Endometrial microvascular endothelial cells (primary cell): Measurements from ENCODE around the gene TAS2R39. TPM values are rescaled to one million over a fixed set of nuclear protein-coding genes. Genes with fewer than 3 reads are reported as not detected.

Source experiments
- in situ Hi-C: cut with HindIII; loops from 2 replicates; pipeline ENCODE4 v1.10.0; 2017; ENCODE audit warnings: low sequenced_read_pairs, low pct_unique_long_range_greater_than_20kb; ENCODE audit errors: inconsistent ontology term
- total RNA-seq: library from RNA; depleted of rRNA; stranded (reverse); fragments of >200 nt; gene quantifications from one replicate; pipeline ENCODE4 v1.2.3, GENCODE V29; 2015; ENCODE audit errors: inconsistent ontology term

The TAS2R39 gene
- total RNA-seq, 1 donor from 2014 or later: not detected

DNA sequence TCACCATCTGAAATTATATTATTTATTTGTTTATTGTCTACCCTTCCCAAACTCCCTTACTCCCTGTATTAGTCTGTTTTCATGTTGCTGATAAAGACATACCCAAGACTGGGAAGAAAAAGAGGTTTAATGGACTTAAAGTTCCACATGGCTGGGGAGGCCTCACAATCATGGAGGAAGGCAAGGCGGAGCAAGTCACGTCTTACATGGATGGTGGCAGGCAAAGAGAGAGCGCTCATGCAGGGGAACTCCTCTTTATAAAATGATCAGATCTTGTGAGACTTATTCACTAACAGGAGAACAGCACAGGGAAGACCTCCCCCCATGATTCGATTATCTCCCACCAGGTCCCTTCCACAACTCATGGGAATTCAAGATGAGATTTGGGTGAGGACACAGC, 30.3 kb downstream of the TAS2R39 start:
- in situ Hi-C loops: loop anchor here (10.0 kb wide), 1 partner anchor 199 kb away; no protein-coding TSS in a partner anchor

GRCh38 chr7:143214789-143215679, 31.8 kb downstream of the TAS2R39 start:
- in situ Hi-C loops: loop anchor here (10.0 kb wide), 1 partner anchor 200 kb away; no protein-coding TSS in a partner anchor

DNA sequence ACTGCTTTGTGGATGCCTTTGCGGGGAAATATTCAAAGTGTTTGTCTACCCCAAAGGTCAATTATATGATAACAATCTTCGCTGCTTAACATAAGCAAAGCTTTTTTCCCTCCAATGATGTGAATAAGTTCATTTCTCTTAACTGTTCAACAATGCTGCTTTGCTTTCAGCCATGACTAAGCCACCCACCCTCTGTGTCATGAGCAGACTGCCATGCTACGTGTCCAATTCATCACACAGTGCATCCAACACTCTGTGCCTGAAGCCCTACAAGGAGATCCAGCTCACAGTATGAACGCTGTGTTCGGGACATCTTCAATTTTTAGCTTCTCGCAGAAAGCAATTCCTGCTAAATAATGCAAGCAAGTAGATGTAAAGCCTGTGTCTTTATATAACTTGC, 32.9 kb downstream of the TAS2R39 start:
- in situ Hi-C loops: loop anchor here (10.0 kb wide), 1 partner anchor 201 kb away; no protein-coding TSS in a partner anchor

DNA sequence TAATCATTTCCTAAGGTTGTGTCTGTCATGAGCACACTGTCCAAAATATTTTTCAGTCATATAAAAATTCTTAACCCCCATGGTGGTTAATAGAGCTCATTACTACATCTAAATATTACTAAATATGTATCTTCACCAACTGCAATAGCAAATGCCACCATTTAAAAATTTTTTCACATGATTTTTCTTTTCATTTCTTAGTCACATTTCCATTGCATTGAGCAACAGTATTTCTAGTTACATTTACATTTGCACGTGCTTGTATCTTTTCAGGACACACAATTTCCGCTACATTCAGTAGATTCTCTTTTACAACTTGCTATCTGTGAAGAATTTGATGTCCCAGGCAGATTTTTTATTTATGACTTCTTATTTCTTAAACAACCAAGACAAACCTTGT, 33.5 kb downstream of the TAS2R39 start:
- in situ Hi-C loops: loop anchor here (10.0 kb wide), 1 partner anchor 202 kb away; no protein-coding TSS in a partner anchor

GRCh38 chr7:143217806-143218205, 34.6 kb downstream of the TAS2R39 start:
- in situ Hi-C loops: loop anchor here (10.0 kb wide), 1 partner anchor 203 kb away; no protein-coding TSS in a partner anchor

GRCh38 chr7:143221286-143221685, 38.1 kb downstream of the TAS2R39 start:
- in situ Hi-C loops: no loop called here

GRCh38 chr7:143221737-143222136, 38.5 kb downstream of the TAS2R39 start, which contains the start of gene TAS2R40:
Gene TAS2R40 (plus strand): TSS chr7:143222037. CDS start chr7:143222079, 42 bp downstream.
- in situ Hi-C loops: no loop called here

DNA sequence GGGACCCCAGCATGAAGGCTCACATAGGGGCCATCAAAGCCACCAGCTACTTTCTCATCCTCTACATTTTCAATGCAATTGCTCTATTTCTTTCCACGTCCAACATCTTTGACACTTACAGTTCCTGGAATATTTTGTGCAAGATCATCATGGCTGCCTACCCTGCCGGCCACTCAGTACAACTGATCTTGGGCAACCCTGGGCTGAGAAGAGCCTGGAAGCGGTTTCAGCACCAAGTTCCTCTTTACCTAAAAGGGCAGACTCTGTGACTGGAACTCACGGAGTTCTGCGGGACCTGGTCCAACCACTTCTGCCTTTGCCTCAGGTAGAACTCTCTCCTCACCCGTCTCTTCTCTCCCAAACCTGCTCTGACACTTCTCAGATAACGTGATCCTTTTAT, 39.6 kb downstream of the TAS2R39 start:
- in situ Hi-C loops: no loop called here

DNA sequence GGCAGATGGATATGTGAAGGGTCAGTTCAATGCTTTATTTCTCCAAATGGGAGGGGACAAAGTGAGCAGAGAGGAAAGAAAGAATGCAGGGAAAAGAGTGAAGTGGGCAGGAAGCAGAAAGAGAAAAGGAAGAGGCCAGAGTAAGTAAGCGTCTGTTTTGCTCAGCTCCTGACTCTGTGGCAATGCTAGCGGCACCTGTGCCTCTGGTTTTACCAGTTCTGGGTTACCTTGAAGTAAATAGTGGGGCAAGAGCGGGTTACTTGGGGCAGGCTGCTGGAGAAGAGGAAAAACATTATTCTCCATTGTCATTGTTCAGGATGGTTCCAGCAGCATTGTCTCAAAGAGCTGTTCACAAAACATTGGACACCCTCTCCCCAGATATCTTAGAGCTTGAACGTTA, 40.6 kb downstream of the TAS2R39 start:
- in situ Hi-C loops: no loop called here

DNA sequence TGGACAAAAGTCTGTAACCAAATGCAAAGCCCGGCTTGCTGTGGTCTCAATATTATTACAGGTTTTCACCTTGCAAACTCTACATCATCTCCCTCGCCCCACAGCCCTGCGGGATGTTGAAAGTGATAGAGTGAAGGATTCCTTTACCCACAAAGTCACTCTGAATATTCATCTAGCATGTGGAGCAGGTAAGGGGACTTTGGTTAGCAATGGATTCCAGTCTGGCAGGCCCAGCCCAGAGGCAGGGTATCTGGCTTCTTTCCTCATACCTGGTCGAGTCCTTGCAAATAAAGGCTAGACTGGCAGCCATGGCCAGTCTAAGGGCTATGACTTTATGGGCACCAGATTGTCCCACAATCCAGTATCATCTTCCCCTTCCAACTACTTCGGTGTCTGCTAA, 41.8 kb downstream of the TAS2R39 start:
- in situ Hi-C loops: loop anchor here (25.0 kb wide), 1 partner anchor 112 kb away; no protein-coding TSS in a partner anchor

GRCh38 chr7:143227806-143228205, 44.6 kb downstream of the TAS2R39 start:
- in situ Hi-C loops: loop anchor here (25.0 kb wide), 1 partner anchor 109 kb away; no protein-coding TSS in a partner anchor

DNA sequence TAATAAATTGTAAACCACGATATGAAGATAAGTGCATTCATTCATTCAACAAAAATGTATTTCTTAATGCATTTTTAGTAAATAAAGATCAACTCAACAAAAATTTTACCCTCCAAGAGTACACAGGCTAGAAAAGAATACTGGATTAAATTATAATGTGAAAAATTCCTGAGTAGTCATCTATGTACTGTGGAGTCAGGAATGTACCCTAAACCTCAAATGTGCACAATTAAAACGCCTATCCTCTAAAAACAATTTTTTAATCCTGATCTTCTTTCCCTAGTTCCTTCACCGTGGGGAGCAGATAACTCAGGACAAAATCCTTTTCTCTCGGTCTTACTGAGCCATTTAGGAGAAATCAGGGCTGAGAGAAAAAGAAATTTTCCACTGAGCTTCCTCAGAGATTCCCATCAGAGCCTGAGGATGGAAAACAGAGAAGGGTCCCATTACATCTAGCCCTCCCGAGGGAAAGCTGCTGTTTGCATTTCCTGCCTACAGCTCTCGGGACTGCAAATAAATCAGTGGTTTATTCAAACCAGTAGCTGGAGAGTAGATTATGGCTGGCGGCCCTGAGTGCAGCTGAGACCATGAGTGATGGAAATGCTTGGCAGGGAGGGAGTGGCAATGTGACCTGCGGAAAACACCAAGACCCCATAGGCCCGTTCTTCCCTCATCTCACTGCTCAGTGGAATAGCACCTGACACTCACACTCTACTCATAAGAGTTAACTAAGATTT, 46.0 kb downstream of the TAS2R39 start:
- in situ Hi-C loops: loop anchor here (25.0 kb wide), 1 partner anchor 108 kb away; no protein-coding TSS in a partner anchor

- in situ Hi-C loops: loop anchor here (25.0 kb wide), 1 partner anchor 106 kb away; no protein-coding TSS in a partner anchor
Measured at GRCh38 chr7:143230602-143231457, 47.6 kb downstream of the TAS2R39 start.

Other genes with a start within 250 kb of the TAS2R39 start
- not detected for gene TRPV5, start 249.7 kb upstream of the TAS2R39 start, total RNA-seq
- not detected for gene LLCFC1, start 243.9 kb upstream of the TAS2R39 start, total RNA-seq
- gene KEL, start 221.1 kb upstream of the TAS2R39 start, total RNA-seq: not detected
- not detected for gene OR9A2, start 156.3 kb upstream of the TAS2R39 start, total RNA-seq
- not detected for gene OR6V1, start 131.1 kb upstream of the TAS2R39 start, total RNA-seq
- gene PIP, start 51.3 kb upstream of the TAS2R39 start, total RNA-seq: not detected
- gene TAS2R40, start 38.6 kb downstream of the TAS2R39 start, total RNA-seq: not detected
- 212 TPM for gene GSTK1, start 80.0 kb downstream of the TAS2R39 start, total RNA-seq
- gene TMEM139, start 101.5 kb downstream of the TAS2R39 start, total RNA-seq: not detected
- gene CASP2, start 104.9 kb downstream of the TAS2R39 start, total RNA-seq: 18.4 TPM
- not detected for gene CLCN1, start 132.7 kb downstream of the TAS2R39 start, total RNA-seq
- gene FAM131B, start 179.3 kb downstream of the TAS2R39 start, total RNA-seq: 1.7 TPM
- gene ZYX, start 197.9 kb downstream of the TAS2R39 start, total RNA-seq: 485 TPM
- gene EPHA1, start 225.4 kb downstream of the TAS2R39 start, total RNA-seq: 0.28 TPM